Calu3 (cell line): Measurements from ENCODE around the gene FAM47E. TPM values are rescaled to one million over a fixed set of nuclear protein-coding genes. Genes with fewer than 3 reads are reported as not detected.

Experiments used
- BruUV-seq: library from RNA; stranded (reverse); fragments of 400-500 nt; replicated peaks from 2 replicates; lab custom pipeline; 2021; lab: Mats Ljungman, UMichigan
- CTCF ChIA-PET: fragments of 300-600 bp; sonication (Branson Sonifier 250); formaldehyde crosslinking; loops from one replicate; lab custom pipeline; 2022; ENCODE audit warnings: antibody characterized with exemption; lab: Charles Lee
- DNase-seq: peaks from one replicate; pipeline ENCODE4 v3.0.0; 2022
- H3K27ac Mint-ChIP-seq: one replicate; pipeline ENCODE4 v1.8.0; 2022; ENCODE audit warnings: mixed read lengths; ENCODE audit not compliant: unreplicated experiment
- H3K27me3 Mint-ChIP-seq: one replicate; pipeline ENCODE4 v1.8.0; 2022; ENCODE audit warnings: mixed read lengths; ENCODE audit not compliant: unreplicated experiment
- H3K36me3 Mint-ChIP-seq: one replicate; pipeline ENCODE4 v1.8.0; 2022; ENCODE audit warnings: mild to moderate bottlenecking, moderate library complexity, mixed read lengths; ENCODE audit not compliant: insufficient read depth, unreplicated experiment
- H3K4me1 Mint-ChIP-seq: one replicate; pipeline ENCODE4 v1.8.0; 2022; ENCODE audit warnings: mild to moderate bottlenecking, low read depth, mixed read lengths; ENCODE audit not compliant: unreplicated experiment
- H3K4me3 Mint-ChIP-seq: one replicate; pipeline ENCODE4 v1.8.0; 2022; ENCODE audit warnings: mild to moderate bottlenecking, low read depth, moderate library complexity, mixed read lengths; ENCODE audit not compliant: unreplicated experiment
- H3K9me3 Mint-ChIP-seq: one replicate; pipeline ENCODE4 v1.8.0; 2022; ENCODE audit warnings: low read depth, mixed read lengths; ENCODE audit not compliant: unreplicated experiment
- CTCF ChIP-seq: fragments of 200-600 bp; IDR thresholded peaks from one replicate; pipeline ENCODE4 v1.8.0; 2022; ENCODE audit warnings: antibody characterized with exemption; ENCODE audit not compliant: unreplicated experiment
- intact Hi-C: fragments of 100-400 bp; cut with micrococcal nuclease; formaldehyde crosslinking; loops from one replicate; pipeline ENCODE4 v1.10.0; 2022; ENCODE audit not compliant: unreplicated experiment
- total RNA-seq: library from RNA; stranded (reverse); gene quantifications from 2 replicates; pipeline ENCODE4 v1.2.3, GENCODE V29; 2022

The FAM47E gene
- total RNA-seq, 1 experiment from 2014 or later, result 0.57 TPM

GRCh38 chr4:76252271-76252653 lies 741 bp downstream of the FAM47E start:
- CTCF ChIA-PET, result no interaction called here
- H3K27me3 Mint-ChIP-seq, result no peaks in the 10 kb centered on the region
- peaks cover 9% of the 10 kb centered on the region for H3K4me1 Mint-ChIP-seq
- H3K4me3 Mint-ChIP-seq, result peak overlapping the region; percentile 82
- intact Hi-C loops, result loop anchor here (5.0 kb wide), 2 partner anchors 70 to 125 kb away; no protein-coding TSS in a partner anchor
- H3K9me3 Mint-ChIP-seq, result no peaks in the 10 kb centered on the region
- no peak overlapping the region for H3K27ac Mint-ChIP-seq
- BruUV-seq, result TSS peak; percentile 41
- no peak for DNase-seq
- peaks cover 5% of the 10 kb centered on the region for H3K36me3 Mint-ChIP-seq
- no peak for TF ChIP-seq CTCF

- no TSS peak for BruUV-seq
- intact Hi-C loops, result loop anchor here (5.0 kb wide), 2 partner anchors 71 to 124 kb away; no protein-coding TSS in a partner anchor
- peaks cover 9% of the 10 kb centered on the region for H3K4me1 Mint-ChIP-seq
- no peak for TF ChIP-seq CTCF
- H3K36me3 Mint-ChIP-seq, result peaks cover 5% of the 10 kb centered on the region
- DNase-seq, result no peak
- no peak overlapping the region for H3K4me3 Mint-ChIP-seq
- H3K27me3 Mint-ChIP-seq, result no peaks in the 10 kb centered on the region
- CTCF ChIA-PET, result no interaction called here
- H3K9me3 Mint-ChIP-seq, result no peaks in the 10 kb centered on the region
- H3K27ac Mint-ChIP-seq, result no peak overlapping the region
These were observed 2.0 kb downstream of the FAM47E start for GRCh38 chr4:76253511-76253910.

- DNase-seq, result no peak
- CTCF ChIA-PET, result no interaction called here
- no TSS peak for BruUV-seq
- Mint-ChIP-seq H3K36me3 (peaks cover 5% of the 10 kb centered on the region), H3K4me1 (peaks cover 15% of the 10 kb centered on the region), H3K9me3 (no peaks in the 10 kb centered on the region), H3K4me3 (no peak overlapping the region), H3K27ac (no peak overlapping the region), H3K27me3 (no peaks in the 10 kb centered on the region)
- TF ChIP-seq CTCF, result no peak
- intact Hi-C loops, result no loop called here
These were observed 4.5 kb downstream of the FAM47E start for GRCh38 chr4:76256032-76256431.

- BruUV-seq, result no TSS peak
- CTCF ChIA-PET, result no interaction called here
- no peak for TF ChIP-seq CTCF
- no peak overlapping the region for H3K27ac Mint-ChIP-seq
- intact Hi-C loops, result no loop called here
- no peaks in the 10 kb centered on the region for H3K27me3 Mint-ChIP-seq
- no peaks in the 10 kb centered on the region for H3K9me3 Mint-ChIP-seq
- no peak overlapping the region for H3K4me3 Mint-ChIP-seq
- H3K4me1 Mint-ChIP-seq, result peaks cover 8% of the 10 kb centered on the region
- no peak for DNase-seq
- H3K36me3 Mint-ChIP-seq, result no peaks in the 10 kb centered on the region
These were observed 5.4 kb downstream of the FAM47E start for GRCh38 chr4:76256968-76257367.
